Measurements from ENCODE around the gene OR6B2. TPM values are rescaled to one million over a fixed set of nuclear protein-coding genes. Genes with fewer than 3 reads are reported as not detected.

Gene OR6B2
- total RNA-seq, 1 donor, result not detected

DNA sequence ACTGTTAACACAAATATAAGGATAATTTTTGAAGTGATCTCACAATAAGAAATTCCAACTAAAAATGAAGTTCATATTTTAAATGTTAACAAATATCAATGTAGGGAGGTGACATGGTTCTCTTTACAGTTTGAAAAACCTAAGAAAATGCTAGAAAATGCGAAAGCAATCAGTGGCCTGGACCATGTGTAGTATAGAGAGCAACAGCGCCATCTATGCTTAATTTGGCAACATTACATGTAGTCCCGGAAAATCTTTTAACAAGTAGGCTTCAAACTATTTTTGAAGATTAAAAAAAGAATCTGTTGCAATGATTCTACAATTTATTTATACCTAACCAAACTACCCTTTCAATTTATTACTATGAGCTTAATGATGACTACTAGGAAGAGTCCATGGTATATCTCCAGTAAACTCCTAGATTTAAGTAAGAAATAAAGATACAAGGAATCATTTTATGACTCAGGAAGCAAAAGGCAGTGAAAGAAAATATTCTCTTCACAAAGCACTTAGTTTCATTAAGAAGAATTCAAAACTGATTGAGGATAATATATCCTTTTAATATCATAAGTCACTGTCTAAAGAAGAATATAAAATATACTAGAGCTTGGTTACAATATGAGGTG lies 38.4 kb downstream of the OR6B2 start:
- Histone ChIP-seq H3K27me3 (ENCODE audit: insufficient read depth, low read length) (no peaks in the 10 kb centered on the region), H3K4me1 (ENCODE audit: insufficient read depth, low read length) (no peaks in the 10 kb centered on the region), H3K27ac (ENCODE audit: low read depth, low read length) (no peak overlapping the region), H3K4me3 (ENCODE audit: insufficient read depth, low read length) (no peak overlapping the region), H3K79me2 (ENCODE audit: insufficient read depth, low read length) (no peaks in the 10 kb centered on the region), H4K20me1 (ENCODE audit: insufficient read depth, low read length) (peaks cover 5% of the 10 kb centered on the region), H3K4me2 (ENCODE audit: insufficient read depth, low read length) (no peak overlapping the region), H3K36me3 (ENCODE audit: insufficient read depth, low read length) (peaks cover 22% of the 10 kb centered on the region), H3K9me3 (ENCODE audit: low read depth, low read length) (no peaks in the 10 kb centered on the region), H2AFZ (ENCODE audit: low read length) (no peak overlapping the region)
- TF ChIP-seq, protein P1, sequence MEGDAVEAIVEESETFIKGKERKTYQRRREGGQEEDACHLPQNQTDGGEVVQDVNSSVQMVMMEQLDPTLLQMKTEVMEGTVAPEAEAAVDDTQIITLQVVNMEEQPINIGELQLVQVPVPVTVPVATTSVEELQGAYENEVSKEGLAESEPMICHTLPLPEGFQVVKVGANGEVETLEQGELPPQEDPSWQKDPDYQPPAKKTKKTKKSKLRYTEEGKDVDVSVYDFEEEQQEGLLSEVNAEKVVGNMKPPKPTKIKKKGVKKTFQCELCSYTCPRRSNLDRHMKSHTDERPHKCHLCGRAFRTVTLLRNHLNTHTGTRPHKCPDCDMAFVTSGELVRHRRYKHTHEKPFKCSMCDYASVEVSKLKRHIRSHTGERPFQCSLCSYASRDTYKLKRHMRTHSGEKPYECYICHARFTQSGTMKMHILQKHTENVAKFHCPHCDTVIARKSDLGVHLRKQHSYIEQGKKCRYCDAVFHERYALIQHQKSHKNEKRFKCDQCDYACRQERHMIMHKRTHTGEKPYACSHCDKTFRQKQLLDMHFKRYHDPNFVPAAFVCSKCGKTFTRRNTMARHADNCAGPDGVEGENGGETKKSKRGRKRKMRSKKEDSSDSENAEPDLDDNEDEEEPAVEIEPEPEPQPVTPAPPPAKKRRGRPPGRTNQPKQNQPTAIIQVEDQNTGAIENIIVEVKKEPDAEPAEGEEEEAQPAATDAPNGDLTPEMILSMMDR (IDR thresholded peaks at IDR 0.05; ENCODE audit: extremely low read depth, low read depth, low read length), result peak; percentile 89
- DNase-seq (ENCODE audit: insufficient read length, low spot score, missing footprints), result peak; percentile 65

DNA sequence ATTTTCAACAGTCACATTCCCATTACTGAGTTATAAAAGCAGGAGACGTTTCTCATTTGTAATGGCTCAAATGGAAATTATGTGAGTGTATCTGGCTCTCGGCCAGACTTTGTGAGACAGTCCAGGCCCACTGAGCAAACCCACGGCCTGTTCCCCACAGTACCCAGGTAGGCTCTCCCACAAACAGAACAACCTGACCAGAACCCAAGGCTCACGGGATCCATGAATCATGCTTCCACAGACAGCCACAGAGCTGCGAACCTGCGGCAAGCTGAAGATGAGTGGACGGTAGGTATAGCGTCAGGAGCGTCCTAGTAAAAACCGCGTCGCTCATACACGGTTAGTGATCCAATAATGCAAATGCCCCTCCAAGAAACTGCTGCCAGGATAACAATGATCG lies 39.3 kb downstream of the OR6B2 start:
- no peak overlapping the region for H3K4me3 ChIP-seq (ENCODE audit: insufficient read depth, low read length)
- no peak overlapping the region for H2AFZ ChIP-seq (ENCODE audit: low read length)
- no peaks in the 10 kb centered on the region for H3K79me2 ChIP-seq (ENCODE audit: insufficient read depth, low read length)
- TF ChIP-seq, protein P1 (IDR thresholded peaks at IDR 0.05; ENCODE audit: extremely low read depth, low read depth, low read length), result no peak
- H3K4me1 ChIP-seq (ENCODE audit: insufficient read depth, low read length), result no peaks in the 10 kb centered on the region
- no peak for DNase-seq (ENCODE audit: insufficient read length, low spot score, missing footprints)
- no peaks in the 10 kb centered on the region for H3K27me3 ChIP-seq (ENCODE audit: insufficient read depth, low read length)
- H4K20me1 ChIP-seq (ENCODE audit: insufficient read depth, low read length), result peaks cover 5% of the 10 kb centered on the region
- no peak overlapping the region for H3K27ac ChIP-seq (ENCODE audit: low read depth, low read length)
- no peaks in the 10 kb centered on the region for H3K9me3 ChIP-seq (ENCODE audit: low read depth, low read length)
- no peak overlapping the region for H3K4me2 ChIP-seq (ENCODE audit: insufficient read depth, low read length)
- H3K36me3 ChIP-seq (ENCODE audit: insufficient read depth, low read length), result peaks cover 27% of the 10 kb centered on the region

DNA sequence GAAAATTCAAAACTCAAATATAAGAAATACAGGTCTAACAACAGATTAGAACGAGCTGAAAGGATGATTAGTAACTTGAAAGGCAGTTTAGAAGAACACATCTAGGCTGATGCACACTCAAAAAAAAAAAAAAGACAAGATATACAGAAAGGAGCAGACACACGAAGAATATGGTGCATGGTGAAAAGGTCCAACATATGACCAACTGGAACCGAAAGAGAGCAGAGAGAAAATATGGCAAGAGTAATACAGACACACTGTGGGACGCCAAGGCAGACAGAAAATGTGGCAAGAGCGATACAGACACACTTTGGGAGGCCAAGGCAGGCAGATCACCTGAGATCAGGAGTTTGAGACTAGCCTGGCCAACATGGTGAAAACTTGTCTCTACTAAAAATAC lies 44.9 kb downstream of the OR6B2 start:
- Histone ChIP-seq H3K27ac (ENCODE audit: low read depth, low read length) (no peak overlapping the region), H3K36me3 (ENCODE audit: insufficient read depth, low read length) (peaks cover 41% of the 10 kb centered on the region), H3K4me3 (ENCODE audit: insufficient read depth, low read length) (no peak overlapping the region), H2AFZ (ENCODE audit: low read length) (no peak overlapping the region), H3K9me3 (ENCODE audit: low read depth, low read length) (no peaks in the 10 kb centered on the region), H4K20me1 (ENCODE audit: insufficient read depth, low read length) (peaks cover 6% of the 10 kb centered on the region), H3K4me1 (ENCODE audit: insufficient read depth, low read length) (no peaks in the 10 kb centered on the region), H3K79me2 (ENCODE audit: insufficient read depth, low read length) (peaks cover 2% of the 10 kb centered on the region), H3K4me2 (ENCODE audit: insufficient read depth, low read length) (no peak overlapping the region), H3K27me3 (ENCODE audit: insufficient read depth, low read length) (no peaks in the 10 kb centered on the region)
- no peak for DNase-seq (ENCODE audit: insufficient read length, low spot score, missing footprints)
- TF ChIP-seq, protein P1 (IDR thresholded peaks at IDR 0.05; ENCODE audit: extremely low read depth, low read depth, low read length), result no peak

DNA sequence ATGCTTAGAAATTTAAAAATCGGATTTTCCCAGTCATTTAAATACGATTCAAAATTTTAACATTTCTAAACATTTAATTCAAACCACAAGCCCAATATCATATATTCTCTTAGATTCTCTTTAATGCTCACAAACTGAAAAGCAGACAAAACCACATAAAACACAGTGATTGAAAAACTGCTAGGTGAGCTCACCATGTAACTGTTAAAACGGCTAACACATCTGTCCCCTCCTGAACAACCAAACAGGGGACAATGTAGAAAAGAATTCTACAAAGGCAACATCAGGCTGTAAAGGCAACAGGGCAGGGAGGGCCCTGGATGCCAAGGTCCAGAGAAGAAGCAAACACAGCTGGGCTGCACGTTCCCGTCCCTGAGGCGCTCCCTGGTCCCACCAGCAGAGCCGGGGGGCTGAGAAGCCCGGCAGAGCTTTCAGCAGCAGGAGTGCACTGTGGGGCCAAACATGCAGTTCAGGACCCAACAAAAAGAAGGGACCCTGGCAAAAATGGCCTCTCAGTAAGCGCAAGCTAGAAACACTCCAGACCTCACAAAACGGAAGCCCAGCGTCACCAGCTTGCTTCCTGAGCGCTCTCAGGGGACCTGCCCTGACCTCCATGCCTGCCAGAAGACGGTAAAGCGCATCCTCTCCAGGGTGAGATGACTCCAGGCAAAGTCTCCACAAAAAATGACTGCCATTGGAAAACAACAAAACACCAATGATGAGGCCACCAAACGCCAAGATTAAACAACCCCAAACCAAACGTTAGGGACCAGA lies 45.6 kb downstream of the OR6B2 start:
- Histone ChIP-seq H3K9me3 (ENCODE audit: low read depth, low read length) (no peaks in the 10 kb centered on the region), H3K4me3 (ENCODE audit: insufficient read depth, low read length) (no peak overlapping the region), H3K79me2 (ENCODE audit: insufficient read depth, low read length) (peaks cover 4% of the 10 kb centered on the region), H3K27ac (ENCODE audit: low read depth, low read length) (no peak overlapping the region), H3K27me3 (ENCODE audit: insufficient read depth, low read length) (no peaks in the 10 kb centered on the region), H3K4me2 (ENCODE audit: insufficient read depth, low read length) (no peak overlapping the region), H3K4me1 (ENCODE audit: insufficient read depth, low read length) (no peaks in the 10 kb centered on the region), H2AFZ (ENCODE audit: low read length) (no peak overlapping the region), H4K20me1 (ENCODE audit: insufficient read depth, low read length) (peaks cover 8% of the 10 kb centered on the region), H3K36me3 (ENCODE audit: insufficient read depth, low read length) (peaks cover 37% of the 10 kb centered on the region)
- no peak for DNase-seq (ENCODE audit: insufficient read length, low spot score, missing footprints)
- TF ChIP-seq, protein P1 (IDR thresholded peaks at IDR 0.05; ENCODE audit: extremely low read depth, low read depth, low read length), result no peak
